NB4 (cell line): ENCODE results near the gene HOXB3.

ENCODE experiments used
- DNase-seq: peaks from one replicate; pipeline ENCODE4 v3.0.0; 2010; ENCODE audit warnings: low read depth
- H3K4me3 ChIP-seq: one replicate; pipeline ENCODE4 v1.5.1; 2011; ENCODE audit warnings: mild to moderate bottlenecking, low read depth, low read length, moderate library complexity
- CTCF ChIP-seq: IDR thresholded peaks from one replicate; pipeline ENCODE4 v1.5.1; 2012; ENCODE audit warnings: low read depth, low read length
- MYC ChIP-seq: IDR thresholded peaks from 2 replicates; pipeline ENCODE4 v1.6.1; 2011; ENCODE audit warnings: low read depth, low read length
- POLR2A ChIP-seq: IDR thresholded peaks from 2 replicates; pipeline ENCODE4 v1.6.1; 2011; ENCODE audit warnings: mild to moderate bottlenecking; ENCODE audit not compliant: insufficient read length; ENCODE audit errors: extremely low read depth
- TF ChIP-seq, protein P1 (sequence below): IDR thresholded peaks from 2 replicates; pipeline ENCODE4 v1.6.1; 2011; ENCODE audit warnings: low read depth, low read length

The HOXB3 gene

DNA sequence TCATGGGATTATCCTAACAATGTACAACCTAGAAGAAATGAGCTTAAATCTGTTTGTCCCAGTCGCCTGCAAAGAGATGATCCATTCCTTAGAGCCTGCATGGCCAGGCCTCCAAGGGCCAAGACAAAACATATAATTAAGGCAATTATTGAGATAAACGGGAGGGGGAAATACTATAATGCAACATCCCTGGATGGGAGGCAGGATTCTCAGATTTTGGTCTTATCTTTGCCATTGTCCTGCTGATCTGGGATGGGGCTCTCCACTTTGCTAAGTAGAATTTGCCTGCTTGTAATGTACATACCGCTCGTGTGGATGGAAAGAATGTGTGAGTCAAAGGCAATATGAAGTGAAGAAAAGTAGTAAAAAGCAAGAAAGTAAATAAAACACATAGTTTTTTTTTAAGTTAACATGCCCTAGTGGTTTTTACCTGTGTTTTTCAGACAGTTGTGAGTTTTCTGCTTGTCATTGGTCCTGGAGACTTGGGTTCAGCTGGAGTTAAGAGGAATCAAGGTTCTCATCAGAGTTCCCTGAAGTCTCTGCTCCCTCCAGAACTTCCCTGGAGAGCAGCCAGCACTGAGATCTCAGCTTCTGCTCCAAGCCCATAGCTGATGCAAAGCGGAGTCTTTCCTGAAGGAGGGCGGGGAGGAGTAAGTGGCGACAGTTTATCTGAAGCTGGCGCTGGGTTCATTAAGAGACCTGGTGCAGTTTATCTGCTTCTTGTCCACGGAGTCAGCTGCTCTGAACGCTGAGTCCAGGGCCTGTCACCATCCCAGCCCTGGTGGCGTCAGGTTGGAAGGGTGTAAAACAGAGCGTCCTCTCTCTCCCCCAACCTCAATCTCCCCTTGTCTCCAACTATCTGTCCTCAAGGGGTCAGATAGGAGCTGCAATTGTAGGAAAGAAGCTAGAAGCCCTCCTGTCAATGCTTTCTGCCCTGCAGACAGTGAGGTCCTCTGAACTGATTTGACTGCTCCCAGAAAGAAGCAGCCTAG is 89.3 kb downstream of the HOXB3 start:
- no peak overlapping the region for H3K4me3 ChIP-seq
- DNase-seq = no peak
- TF ChIP-seq, protein P1, sequence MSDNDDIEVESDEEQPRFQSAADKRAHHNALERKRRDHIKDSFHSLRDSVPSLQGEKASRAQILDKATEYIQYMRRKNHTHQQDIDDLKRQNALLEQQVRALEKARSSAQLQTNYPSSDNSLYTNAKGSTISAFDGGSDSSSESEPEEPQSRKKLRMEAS = no peak
- TF ChIP-seq POLR2A = no peak
- TF ChIP-seq MYC = no peak
- no peak for TF ChIP-seq CTCF

DNA sequence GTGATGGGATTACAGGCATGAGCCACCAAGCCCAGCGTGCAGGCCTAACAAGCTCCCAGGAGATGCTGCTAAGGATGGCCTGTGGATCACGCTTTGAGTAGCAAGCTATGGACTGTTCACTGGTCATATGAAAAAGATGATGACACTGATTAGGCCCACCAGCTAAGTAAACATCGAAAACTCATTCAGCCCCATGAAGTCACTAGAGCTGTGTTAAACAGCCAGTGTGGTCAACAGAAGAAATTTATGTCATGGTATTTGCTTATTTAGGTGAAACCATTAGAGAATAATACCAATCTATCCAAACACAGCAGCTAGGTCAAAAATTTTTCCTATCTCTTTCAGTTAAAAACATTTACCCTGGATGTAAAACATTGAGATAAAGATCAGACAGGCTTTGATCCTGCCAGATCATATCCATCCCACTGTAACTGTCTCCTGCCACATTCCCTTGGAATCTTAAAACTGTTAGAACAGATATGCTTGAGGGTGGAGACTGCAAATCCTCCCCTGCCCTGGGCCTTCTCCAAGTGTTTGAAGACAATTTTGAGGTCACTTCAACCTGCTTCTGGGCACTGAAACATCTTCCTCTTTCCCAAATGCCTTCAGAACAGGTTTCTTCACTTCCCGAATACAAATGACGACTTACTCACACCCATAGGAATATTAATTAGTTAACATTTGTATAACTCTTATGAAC is 90.2 kb downstream of the HOXB3 start:
- H3K4me3 ChIP-seq = no peak overlapping the region
- DNase-seq = no peak
- TF ChIP-seq POLR2A (no peak), CTCF (no peak), MYC (no peak)
- TF ChIP-seq, protein P1 = no peak

DNA sequence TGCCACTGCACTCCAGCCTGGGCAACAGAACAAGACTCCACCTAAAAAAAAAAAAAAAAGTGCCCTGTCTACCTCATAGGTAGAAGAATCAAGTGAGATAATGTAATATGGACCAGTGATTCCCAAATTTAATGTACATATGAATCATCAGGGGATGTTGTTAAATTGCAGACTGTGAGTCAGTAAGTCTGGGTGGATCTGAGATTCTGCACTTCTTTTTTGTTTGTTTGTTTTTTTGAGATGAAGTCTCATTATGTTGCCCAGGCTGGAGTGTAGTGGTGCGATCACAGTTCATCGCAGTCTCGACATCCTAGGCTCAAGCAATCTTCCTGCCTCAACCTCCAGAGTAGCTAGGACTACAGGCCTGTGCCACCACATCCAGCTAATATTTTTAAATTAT is 90.8 kb downstream of the HOXB3 start:
- H3K4me3 ChIP-seq = no peak overlapping the region
- DNase-seq = no peak

More for the DNA sequence above, 90.8 kb downstream of the HOXB3 start:
- TF ChIP-seq POLR2A (no peak), MYC (no peak), CTCF (no peak)
- TF ChIP-seq, protein P1 = no peak
